ENCODE results near the gene MYPOP. TPM values are rescaled to one million over a fixed set of nuclear protein-coding genes. Genes with fewer than 3 reads are reported as not detected.

Gene MYPOP, protein sequence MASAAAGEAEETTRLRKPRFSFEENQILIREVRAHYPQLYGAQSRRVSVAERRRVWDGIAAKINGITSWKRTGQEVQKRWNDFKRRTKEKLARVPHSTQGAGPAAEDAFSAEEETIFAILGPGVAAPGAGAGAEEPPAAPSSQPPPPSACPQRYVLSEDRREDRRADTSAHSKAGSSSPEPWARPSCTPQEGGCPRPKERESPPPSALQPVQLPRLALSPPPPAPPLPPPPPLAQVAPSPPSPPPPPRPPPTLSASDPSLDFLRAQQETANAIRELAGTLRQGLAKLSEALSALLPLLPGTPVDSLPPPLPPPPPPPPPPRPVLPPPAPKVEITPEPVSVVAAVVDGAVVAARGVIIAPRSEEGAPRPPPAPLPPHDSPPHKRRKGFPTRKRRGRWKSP
- total RNA-seq = 1 to 10 TPM; 1.3 to 6.8 (median 2.6) TPM

DNA sequence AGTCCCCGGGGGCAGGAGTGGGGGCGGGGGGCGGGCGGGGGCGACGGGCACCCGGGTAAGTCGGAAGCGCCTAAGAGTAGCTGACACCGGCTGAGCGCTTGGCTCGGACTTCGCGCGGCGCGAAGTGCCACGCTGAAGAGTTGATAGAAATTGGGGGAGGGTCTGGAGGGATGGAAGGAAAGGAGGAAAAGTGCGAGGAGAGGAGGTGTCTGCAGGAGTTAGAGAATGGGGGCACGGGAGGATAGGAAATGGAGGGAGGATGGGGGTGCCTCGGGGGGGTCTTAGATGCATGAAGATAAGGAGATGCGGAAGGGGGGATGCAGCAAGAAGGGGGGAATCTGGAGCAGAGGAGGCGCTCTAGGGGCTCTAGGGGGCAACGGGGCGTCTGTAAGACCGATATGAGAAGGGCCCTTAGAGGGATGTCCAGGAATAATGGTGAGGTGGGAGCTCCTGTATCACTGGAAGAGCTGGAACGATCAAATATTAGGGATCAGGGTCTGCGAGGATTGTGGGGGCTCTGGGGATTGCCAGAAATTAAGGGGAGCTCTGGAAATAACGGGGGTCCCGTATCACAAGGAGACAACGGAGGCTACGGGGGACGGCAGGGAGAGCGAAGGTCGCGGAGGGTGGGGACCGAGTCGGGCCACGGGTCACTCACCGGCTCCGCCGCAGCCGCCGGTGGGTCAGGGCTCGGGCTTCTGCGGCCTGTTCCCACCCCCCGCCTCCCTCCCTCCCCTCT, at the start of gene MYPOP:
MYPOP (minus strand) TSS at position 702 of the 739 bp plus-strand sequence. CDS start 840 bp downstream, outside the sequence.
- DNase-seq (ENCODE audit: low spot score) = no peak
- ATAC-seq (ENCODE audit: low FRiP score) = no peak

DNA sequence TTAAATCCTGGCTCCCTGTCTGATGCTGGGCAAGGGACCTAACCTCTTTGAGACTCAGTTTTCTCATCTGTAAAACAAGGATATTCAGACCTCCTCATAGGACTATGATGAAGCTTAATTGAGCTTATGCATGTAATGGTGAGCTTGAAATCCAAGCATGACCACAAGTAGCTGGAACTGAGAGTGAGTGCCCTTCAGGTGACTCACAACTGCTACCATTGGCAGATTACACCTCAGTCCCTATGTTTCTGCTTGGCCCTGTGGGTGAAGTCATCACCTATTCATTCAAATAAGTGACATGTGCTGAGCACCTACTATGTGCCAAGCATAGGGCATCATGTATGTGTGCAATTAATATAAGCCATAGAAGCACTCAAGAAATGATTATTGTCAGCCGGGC, 45.5 kb upstream of the MYPOP start:
- no peak for ATAC-seq (ENCODE audit: low FRiP score)
- DNase-seq (ENCODE audit: low spot score) = no peak
- TF ChIP-seq, protein P1, sequence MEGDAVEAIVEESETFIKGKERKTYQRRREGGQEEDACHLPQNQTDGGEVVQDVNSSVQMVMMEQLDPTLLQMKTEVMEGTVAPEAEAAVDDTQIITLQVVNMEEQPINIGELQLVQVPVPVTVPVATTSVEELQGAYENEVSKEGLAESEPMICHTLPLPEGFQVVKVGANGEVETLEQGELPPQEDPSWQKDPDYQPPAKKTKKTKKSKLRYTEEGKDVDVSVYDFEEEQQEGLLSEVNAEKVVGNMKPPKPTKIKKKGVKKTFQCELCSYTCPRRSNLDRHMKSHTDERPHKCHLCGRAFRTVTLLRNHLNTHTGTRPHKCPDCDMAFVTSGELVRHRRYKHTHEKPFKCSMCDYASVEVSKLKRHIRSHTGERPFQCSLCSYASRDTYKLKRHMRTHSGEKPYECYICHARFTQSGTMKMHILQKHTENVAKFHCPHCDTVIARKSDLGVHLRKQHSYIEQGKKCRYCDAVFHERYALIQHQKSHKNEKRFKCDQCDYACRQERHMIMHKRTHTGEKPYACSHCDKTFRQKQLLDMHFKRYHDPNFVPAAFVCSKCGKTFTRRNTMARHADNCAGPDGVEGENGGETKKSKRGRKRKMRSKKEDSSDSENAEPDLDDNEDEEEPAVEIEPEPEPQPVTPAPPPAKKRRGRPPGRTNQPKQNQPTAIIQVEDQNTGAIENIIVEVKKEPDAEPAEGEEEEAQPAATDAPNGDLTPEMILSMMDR (IDR thresholded peaks at IDR 0.05) = no peak

More for the DNA sequence above, at the start of gene MYPOP:
- TF ChIP-seq, protein P1 (IDR thresholded peaks at IDR 0.05) = no peak

DNA sequence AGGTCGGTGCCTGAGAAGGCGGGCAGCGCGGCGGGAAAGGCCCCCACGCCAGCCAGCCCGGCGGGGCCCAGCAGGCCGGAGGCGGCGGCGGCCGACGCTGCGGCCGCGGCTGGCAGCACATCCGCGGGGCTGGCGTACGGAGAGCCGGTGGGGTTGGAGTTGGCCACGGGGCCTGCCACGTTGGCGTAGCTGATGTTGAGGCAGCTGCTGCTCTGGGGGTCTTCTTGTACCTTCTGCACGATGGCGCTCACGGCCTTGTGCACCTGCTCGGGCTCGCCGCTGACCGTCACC, 38.0 kb upstream of the MYPOP start:
- TF ChIP-seq, protein P1 (IDR thresholded peaks at IDR 0.05) = no peak
- ATAC-seq (ENCODE audit: low FRiP score) = no peak
- no peak for DNase-seq (ENCODE audit: low spot score)

DNA sequence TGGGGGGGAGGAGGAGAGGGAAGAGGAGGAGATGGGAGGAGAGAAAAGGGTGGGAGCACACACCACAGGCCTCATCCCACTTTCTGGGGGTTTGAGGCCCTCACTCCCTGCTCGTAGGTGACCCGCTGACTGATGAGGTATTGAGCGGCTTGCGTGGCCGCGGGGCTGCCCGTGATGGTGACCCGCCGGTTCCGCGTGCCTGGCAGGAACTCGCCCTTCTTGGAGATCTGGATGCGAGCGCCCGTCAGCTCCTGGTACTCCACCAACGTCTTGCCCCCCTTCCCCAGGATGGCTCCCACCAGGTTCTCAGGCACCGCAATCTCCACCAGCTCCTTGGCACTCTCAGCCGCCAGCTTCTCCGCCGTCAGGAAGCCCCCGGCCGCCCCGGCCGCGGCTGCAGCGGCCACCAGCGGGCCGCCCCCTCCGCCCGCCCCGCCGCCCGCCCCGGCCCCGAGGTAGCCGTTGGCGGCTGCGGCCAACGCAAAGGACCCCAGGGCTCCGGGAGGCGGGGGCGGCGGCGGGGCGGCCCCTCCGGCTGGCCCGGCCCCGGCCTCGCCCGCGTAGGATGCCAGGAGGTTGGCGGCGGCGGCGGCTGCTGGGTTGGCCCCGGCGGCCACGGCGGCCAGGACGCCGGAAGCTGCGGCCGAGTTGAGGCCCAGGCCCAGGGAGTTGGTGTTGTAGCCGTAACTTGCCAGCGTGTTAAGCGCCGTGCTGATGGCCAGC, 37.5 kb upstream of the MYPOP start:
- DNase-seq (ENCODE audit: low spot score) = no peak
- TF ChIP-seq, protein P1 (IDR thresholded peaks at IDR 0.05) = no peak
- no peak for ATAC-seq (ENCODE audit: low FRiP score)

DNA sequence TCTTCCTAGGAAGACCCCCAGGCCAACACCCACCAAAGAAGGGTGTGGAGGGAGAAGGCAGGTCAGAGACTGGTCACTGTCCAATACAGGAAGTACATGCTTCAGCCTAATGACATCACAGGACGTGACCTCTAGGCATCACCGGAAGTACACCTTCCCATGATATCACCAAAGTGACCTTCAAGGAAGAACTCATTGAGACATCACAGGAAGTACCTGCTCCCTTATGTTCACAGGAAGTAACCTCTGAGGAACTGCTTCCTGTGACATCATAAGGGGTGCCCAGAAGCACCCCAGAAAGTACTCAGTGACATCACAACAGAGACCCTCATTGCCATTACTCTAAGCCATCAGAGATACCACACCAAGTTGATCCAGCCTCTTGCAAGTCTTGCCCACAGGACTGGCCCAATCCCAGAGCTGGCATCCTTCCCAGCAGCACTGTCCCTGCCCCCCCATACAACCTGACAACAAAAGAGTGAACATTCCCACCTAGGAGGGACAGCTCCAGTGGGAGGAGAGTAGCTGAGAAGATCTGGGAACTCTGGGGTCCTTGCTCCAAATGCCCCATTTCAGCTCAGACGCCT, 36.4 kb upstream of the MYPOP start:
- ATAC-seq (ENCODE audit: low FRiP score) = no peak
- TF ChIP-seq, protein P1 (IDR thresholded peaks at IDR 0.05) = no peak
- no peak for DNase-seq (ENCODE audit: low spot score)

DNA sequence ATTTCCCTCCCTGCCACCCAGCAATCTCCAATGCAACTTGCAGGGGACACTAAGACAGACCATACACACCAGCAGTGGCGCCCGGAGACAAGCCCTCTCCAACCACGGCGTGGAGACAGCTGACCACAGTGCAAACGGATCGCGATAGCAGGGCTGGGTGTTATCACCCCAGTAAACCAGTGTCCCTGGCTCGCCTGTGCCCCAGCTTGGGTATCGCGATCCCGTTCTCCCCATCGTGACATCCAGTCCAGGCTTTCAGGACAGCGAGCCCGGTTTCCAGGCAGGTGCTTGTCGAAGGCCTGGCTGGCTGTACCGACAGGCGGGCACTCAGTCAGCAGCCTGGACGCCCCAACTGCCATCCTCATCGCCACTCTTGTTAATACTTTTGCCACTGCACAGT, 32.9 kb upstream of the MYPOP start:
- TF ChIP-seq, protein P1 (IDR thresholded peaks at IDR 0.05) = no peak
- DNase-seq (ENCODE audit: low spot score) = no peak
- no peak for ATAC-seq (ENCODE audit: low FRiP score)

All from omental fat pad (tissue), 4 donors.